Choroid plexus epithelial cell (primary cell): ENCODE measurements around the gene ANKMY1.

Experiments
- DNase-seq: peaks from one replicate; pipeline ENCODE4 v3.0.0-alpha.2; 2010; ENCODE audit warnings: low read depth
- H3K4me3 ChIP-seq: 2 replicates; pipeline ENCODE4 v1.5.1; 2011; ENCODE audit warnings: low read depth, mild to moderate bottlenecking, control low read depth, low read length, moderate library complexity
- CTCF ChIP-seq: conservative IDR thresholded peaks from 2 replicates; pipeline ENCODE4 v1.5.1; 2011; ENCODE audit warnings: low read depth, mild to moderate bottlenecking, control low read depth, inconsistent platforms, low read length, moderate library complexity

ANKMY1 gene

GRCh38 chr2:240447331-240447730 lies 110.5 kb downstream of the ANKMY1 start:
- H3K4me3 ChIP-seq = no peak overlapping the region

GRCh38 chr2:240446664-240447175 lies 111.1 kb downstream of the ANKMY1 start:
- H3K4me3 ChIP-seq = no peak overlapping the region
- DNase-seq = no peak
- no peak for TF ChIP-seq CTCF

More at GRCh38 chr2:240447331-240447730, 110.5 kb downstream of the ANKMY1 start:
- no peak for TF ChIP-seq CTCF
- no peak for DNase-seq

GRCh38 chr2:240445961-240446663 lies 111.7 kb downstream of the ANKMY1 start:
- no peak for TF ChIP-seq CTCF
- H3K4me3 ChIP-seq = no peak overlapping the region
- no peak for DNase-seq

GRCh38 chr2:240444464-240444863 lies 113.3 kb downstream of the ANKMY1 start:
- H3K4me3 ChIP-seq = no peak overlapping the region
- no peak for TF ChIP-seq CTCF
- DNase-seq = no peak

GRCh38 chr2:240443891-240444301 lies 113.9 kb downstream of the ANKMY1 start:
- DNase-seq = no peak
- H3K4me3 ChIP-seq = no peak overlapping the region
- no peak for TF ChIP-seq CTCF

GRCh38 chr2:240442891-240443715 lies 114.7 kb downstream of the ANKMY1 start:
- no peak for DNase-seq
- H3K4me3 ChIP-seq = no peak overlapping the region
- no peak for TF ChIP-seq CTCF
